Spleen (tissue), 7 donors: ENCODE measurements around the gene IL23A.

Source experiments
- CTCF ChIP-seq, 11 experiments: fragments of 200-600 bp in 7 of 11; fragments of 450-650 bp in 4 of 11; sonication (generic) in 4 of 11; IDR thresholded peaks in 8 of 11; conservative IDR thresholded peaks in 3 of 11; 1 replicate in 7 of 11; 2 replicates in 4 of 11; pipeline versions ENCODE4 v1.4.0 to v1.8.0; 2016 to 2021; ENCODE audit warnings: antibody characterized with exemption in 11 of 11, inconsistent platforms in 4 of 11, mild to moderate bottlenecking in 1 of 11
- POLR2A ChIP-seq, 3 donors: fragments of 450-650 bp; IDR thresholded peaks; one replicate each; pipeline ENCODE4 v1.5.1; 2017; ENCODE audit warnings: antibody characterized with exemption in 3 of 3, mild to moderate bottlenecking in 1 of 3
- donor health status: DM: no; HTN: no; CAD: no; lungs with moderate emphysema.
- donor health status: DM: no; HTN: no; CAD: no.
- donor health status: DM: no; HTN: no; CAD: no.

- TF ChIP-seq POLR2A (IDR thresholded peaks at IDR 0.05) (no peak), CTCF (IDR thresholded peaks at IDR 0.05 in 8 of 11, conservative IDR thresholded peaks at IDR 0.05 in 3 of 11) (no peak)
Measured at GRCh38 chr12:56366948-56367347, 28.3 kb downstream of the IL23A start.
